ENCODE data around the gene LRIG2.

LRIG2 gene

DNA sequence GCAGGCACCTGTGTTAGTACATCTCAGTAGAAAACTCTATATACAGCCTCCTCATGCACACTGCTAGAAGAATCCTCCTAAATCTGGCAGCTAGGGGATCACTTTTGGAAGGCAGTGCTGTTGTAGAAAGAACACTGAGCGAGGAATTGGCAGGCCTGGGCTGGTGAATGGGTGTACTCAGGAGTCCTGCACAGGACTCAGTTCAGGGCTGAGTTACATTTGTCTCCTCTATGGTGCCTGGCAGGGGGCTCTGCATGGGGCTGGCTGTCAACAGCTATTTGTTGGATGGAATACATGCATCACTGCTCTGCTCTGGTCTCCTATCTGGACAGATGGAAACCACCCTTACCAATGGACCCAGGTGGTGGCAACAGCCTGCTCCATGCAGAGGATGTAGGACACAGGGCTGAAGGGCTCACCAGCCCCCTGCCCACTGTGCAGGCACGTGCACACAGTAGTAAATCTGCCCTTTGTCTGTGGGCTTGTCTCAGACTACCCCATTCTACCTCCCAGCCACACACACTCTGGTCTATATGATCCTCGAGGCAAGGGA lies 74.2 kb downstream of the LRIG2 start:
- TF ChIP-seq, protein P1, sequence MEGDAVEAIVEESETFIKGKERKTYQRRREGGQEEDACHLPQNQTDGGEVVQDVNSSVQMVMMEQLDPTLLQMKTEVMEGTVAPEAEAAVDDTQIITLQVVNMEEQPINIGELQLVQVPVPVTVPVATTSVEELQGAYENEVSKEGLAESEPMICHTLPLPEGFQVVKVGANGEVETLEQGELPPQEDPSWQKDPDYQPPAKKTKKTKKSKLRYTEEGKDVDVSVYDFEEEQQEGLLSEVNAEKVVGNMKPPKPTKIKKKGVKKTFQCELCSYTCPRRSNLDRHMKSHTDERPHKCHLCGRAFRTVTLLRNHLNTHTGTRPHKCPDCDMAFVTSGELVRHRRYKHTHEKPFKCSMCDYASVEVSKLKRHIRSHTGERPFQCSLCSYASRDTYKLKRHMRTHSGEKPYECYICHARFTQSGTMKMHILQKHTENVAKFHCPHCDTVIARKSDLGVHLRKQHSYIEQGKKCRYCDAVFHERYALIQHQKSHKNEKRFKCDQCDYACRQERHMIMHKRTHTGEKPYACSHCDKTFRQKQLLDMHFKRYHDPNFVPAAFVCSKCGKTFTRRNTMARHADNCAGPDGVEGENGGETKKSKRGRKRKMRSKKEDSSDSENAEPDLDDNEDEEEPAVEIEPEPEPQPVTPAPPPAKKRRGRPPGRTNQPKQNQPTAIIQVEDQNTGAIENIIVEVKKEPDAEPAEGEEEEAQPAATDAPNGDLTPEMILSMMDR (IDR thresholded peaks at IDR 0.05) = no peak

DNA sequence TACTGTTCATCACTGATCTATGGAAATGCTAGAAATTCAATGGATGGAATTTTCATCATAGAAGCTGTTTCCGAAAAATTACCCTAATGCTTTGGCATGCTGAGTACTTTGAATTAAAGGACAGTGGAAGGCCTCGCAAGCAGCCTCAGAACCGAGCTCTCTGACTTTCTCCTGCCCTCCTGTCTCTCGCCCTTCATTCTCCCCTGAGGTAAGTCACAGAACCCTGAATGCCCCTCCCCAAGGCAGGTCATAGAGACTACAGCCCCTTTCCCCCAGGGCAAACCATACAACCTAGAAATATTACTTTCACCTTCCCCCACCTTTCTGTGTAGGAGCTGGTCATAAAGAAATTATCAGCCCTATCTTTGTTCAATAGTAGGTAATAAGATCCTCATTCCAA lies 74.8 kb downstream of the LRIG2 start:
- TF ChIP-seq, protein P1 (IDR thresholded peaks at IDR 0.05) = no peak

DNA sequence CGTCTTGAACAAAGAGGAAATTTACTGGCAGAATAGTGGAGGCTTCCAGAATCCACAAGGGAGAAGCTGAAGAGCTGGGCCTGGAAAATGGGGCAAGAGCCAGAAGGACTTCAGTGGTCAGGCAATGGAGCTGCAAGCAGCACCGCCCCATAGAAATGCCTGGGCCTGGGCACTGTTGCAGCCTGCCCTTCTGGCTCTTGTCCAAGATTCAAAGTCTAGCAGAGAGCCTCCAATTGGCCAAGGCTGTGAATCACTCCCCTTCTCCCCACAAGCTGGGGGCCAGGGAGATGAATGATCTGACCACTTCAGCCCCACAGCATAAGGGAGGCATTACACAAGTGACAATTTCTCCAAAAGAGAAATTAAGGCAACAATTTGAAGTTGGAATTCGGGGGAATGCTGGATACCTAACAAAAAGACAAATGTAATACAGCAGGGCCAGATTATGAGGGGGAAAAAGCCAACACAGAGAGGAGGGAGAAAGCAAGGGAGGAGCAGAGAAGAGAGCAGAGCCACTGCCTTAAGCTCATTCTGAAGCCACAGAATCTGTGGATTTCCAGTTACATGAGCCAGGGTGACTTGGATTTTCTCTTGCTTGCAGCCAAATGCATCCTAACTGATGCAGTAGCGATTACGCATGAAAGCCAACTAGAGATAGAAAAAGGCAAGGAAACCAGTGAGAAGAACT lies 80.3 kb downstream of the LRIG2 start:
- TF ChIP-seq, protein P1 (IDR thresholded peaks at IDR 0.05) = no peak

DNA sequence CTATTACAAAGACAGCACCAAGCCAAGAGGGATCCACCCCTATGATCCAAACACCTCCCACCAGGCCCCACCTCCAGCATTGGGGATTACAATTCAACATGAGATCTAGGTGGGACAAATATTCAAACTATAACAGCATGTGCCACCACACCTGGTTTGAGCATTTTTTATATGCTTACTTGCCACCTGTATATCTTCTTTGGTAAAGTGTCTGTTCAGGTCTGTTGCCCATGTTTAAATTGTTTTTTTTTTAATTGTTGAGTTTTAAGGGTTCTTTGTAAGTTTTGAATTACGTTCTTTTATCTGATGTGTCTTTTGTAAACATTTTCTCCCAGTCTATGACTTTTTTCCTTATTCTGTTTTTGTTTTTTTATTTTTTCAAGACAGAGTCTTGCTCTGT lies 83.4 kb downstream of the LRIG2 start:
- TF ChIP-seq, protein P1 (IDR thresholded peaks at IDR 0.05) = no peak

DNA sequence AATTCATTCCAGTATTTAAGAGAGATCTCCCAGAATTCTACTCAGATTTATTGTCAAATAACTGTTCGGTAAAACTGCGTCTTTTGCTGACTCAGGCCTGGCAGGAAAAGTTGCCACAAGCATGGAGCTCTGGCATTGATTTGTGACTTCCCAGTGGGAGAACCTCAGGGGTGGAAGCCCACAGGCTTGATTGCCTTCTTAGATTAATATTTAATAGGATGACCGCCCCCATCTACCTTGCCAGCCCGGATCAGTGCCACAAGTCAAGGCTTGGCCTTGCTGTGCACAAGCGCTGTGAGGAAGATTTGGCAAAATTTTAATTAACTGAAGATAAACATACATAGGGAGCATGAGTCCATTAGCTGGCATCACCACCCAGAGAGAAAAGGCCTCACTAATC lies 93.5 kb downstream of the LRIG2 start:
- TF ChIP-seq, protein P1 (IDR thresholded peaks at IDR 0.05) = no peak

DNA sequence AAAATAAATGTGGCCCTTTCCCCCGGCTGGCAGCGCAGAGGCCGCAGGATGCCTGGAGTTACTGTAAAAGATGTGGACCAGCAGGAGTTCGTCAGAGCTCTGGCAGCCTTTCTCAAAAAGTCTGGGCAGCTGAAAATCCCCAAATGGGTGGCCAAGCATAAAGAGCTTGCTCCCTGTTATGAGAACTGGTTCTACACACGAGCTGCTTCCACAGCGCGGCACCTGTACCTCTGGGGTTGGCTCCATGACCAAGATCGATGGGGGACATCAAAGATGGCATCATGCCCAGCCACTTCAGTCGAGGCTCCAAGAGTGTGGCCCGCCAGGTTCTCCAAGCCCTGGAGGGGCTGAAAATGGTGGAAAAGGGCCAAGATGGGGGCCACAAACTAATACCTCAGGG lies 95.9 kb downstream of the LRIG2 start:
- TF ChIP-seq, protein P1 (IDR thresholded peaks at IDR 0.05) = no peak

DNA sequence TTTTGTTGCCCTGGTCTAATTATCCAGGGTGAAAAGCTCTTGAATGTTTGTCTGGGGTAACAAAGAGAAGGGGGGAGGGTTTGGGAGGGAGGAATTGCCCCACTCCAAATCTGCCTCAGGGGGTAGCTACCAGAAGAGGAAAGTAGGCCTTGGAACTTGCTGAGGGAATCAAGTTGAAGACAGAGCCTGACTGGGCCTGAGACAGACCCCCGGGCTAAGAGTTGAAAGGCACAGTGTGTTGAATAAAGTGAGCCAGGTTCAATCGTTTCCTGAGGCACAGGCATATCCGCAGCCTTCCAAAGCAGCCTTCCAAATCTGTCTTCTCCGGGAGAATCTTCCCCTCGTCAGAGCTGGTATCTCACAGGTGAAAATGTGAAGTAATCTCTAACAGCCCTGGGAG lies 96.6 kb downstream of the LRIG2 start:
- TF ChIP-seq, protein P1 (IDR thresholded peaks at IDR 0.05) = no peak

Measured in LNCAP (cell line).